Stomach (tissue), 4 donors: ENCODE results near the gene LEMD2.

ENCODE experiments used
- POLR2A ChIP-seq, 4 donors: fragments of 450-650 bp; IDR thresholded peaks; one replicate each; pipeline ENCODE4 v1.6.1; 2016; ENCODE audit warnings: antibody characterized with exemption in 4 of 4, control low read depth in 2 of 4, mild to moderate bottlenecking in 1 of 4, moderate library complexity in 1 of 4
- POLR2AphosphoS5 ChIP-seq, 3 donors: sonication (generic); formaldehyde crosslinking; IDR thresholded peaks; one replicate each; pipeline ENCODE4 v1.6.1; 2016; ENCODE audit warnings: antibody characterized with exemption in 3 of 3
- TF ChIP-seq, protein P1 (sequence below), 7 experiments: fragments of 450-650 bp in 4 of 7; fragments of 200-600 bp in 3 of 7; sonication (generic) in 3 of 7; IDR thresholded peaks; one replicate each; pipeline ENCODE4 v1.5.1; 2016 to 2019; ENCODE audit warnings: antibody characterized with exemption in 7 of 7, control low read depth in 2 of 7, mild to moderate bottlenecking in 1 of 7

DNA sequence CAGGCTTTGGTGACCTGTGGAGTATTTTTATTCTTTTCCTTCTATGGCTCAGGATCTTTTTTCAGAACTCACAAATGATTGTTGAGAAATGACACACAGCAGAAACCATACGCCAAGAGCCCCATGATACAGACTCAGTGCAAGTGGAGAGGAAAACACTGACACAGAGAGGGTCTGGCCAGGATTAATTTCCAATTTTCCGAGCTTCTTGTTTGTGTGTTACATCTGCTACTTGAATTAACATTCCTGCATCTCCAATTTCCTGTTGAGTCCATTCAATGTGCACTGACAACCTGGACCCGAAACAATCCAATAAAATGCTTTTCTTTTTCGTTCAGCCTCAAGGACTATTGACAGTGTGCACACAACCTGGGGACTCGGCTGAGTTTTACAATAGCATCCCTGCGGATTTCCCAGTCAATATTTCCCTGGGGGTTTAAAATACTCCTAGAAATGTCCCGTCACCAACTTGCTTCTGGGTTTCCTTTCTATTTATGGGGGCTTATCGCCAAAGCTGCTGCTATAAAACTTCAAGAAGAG lies 19.8 kb upstream of the LEMD2 start:
- no peak for TF ChIP-seq POLR2A (IDR thresholded peaks at IDR 0.05)
- TF ChIP-seq, protein P1, sequence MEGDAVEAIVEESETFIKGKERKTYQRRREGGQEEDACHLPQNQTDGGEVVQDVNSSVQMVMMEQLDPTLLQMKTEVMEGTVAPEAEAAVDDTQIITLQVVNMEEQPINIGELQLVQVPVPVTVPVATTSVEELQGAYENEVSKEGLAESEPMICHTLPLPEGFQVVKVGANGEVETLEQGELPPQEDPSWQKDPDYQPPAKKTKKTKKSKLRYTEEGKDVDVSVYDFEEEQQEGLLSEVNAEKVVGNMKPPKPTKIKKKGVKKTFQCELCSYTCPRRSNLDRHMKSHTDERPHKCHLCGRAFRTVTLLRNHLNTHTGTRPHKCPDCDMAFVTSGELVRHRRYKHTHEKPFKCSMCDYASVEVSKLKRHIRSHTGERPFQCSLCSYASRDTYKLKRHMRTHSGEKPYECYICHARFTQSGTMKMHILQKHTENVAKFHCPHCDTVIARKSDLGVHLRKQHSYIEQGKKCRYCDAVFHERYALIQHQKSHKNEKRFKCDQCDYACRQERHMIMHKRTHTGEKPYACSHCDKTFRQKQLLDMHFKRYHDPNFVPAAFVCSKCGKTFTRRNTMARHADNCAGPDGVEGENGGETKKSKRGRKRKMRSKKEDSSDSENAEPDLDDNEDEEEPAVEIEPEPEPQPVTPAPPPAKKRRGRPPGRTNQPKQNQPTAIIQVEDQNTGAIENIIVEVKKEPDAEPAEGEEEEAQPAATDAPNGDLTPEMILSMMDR (IDR thresholded peaks at IDR 0.05): no peak
- TF ChIP-seq POLR2AphosphoS5 (IDR thresholded peaks at IDR 0.05): no peak
